ENCODE results near the gene NUP43.

NUP43 gene, protein sequence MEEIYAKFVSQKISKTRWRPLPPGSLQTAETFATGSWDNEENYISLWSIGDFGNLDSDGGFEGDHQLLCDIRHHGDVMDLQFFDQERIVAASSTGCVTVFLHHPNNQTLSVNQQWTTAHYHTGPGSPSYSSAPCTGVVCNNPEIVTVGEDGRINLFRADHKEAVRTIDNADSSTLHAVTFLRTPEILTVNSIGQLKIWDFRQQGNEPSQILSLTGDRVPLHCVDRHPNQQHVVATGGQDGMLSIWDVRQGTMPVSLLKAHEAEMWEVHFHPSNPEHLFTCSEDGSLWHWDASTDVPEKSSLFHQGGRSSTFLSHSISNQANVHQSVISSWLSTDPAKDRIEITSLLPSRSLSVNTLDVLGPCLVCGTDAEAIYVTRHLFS

DNA sequence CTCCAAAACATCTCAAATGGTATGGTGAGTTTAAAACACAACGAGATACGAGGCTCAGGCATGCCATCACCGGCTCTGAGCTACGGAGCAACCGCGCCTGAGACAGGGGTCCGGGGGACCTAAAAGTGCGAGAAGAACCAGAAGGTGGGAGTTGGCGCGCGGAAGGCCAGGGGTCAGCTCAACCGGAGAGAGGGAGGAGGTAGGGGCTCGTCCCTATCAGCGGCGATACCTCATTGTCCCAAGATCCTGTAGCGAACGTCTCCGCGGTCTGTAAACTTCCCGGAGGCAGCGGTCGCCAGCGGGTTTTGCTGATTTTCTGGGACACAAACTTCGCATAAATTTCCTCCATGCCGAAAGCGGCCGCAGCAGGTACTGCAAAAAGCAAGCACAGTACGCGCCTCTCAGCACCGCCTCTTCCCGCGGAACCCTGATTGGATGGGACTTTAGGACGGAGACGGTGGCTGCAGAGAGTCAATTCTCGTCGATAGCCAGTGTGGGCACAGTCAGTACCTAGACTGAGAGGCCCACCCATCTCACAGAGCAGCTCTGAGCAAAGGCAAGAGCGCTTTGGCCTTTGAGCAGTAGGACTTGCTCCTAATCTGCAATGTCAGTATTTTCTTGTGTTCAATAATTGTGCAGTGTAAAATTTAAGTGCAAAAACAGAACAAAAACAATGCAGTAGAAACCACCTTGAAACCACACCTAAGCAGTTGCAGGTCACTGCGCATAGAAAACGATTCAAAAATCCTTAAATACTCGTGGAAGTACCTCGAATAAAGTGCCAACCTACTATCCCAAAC lies at the start of gene NUP43:
Gene NUP43, minus strand, starts transcription at position 383 of the 800 bp plus-strand sequence. Its CDS starts 34 bp downstream, at position 349.
- H3K4me2 ChIP-seq: peak within 1 kb of the TSS; percentile 69 to 93 (median 81)

DNA sequence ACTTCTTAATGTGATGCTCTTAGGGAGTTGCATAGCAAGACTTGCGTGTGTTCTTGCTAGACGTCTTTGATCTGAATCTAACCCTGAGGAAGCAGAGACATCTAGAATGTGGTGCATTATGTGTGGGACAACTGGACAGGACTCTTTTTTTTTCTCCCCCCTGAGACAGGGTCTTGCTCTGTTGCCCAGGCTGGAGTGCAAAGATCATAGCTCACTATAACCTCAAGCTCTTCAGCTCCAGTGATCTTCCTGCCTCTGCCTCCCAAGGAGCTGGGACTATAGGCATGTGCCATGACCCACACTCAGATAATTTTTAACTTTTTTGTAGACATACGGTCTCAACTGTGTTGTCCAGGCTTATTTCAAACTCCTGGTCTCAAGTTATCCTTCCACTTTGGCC lies 37.2 kb upstream of the NUP43 start:
- Histone ChIP-seq H3K9ac (no peak overlapping the region), H3K4me1 (no peaks in the 10 kb centered on the region), H3K4me3 (no peak overlapping the region), H3K4me2 (no peak overlapping the region), H3K36me3 (peaks cover 41 to 66% (median 49%) of the 10 kb centered on the region in 11 experiments), H3K27ac (no peak overlapping the region), H3K27me3 (no peaks in the 10 kb centered on the region), H3K9me3 (replicated peaks in 1 of 11) (peaks cover 0 to 4% (median 0%) of the 10 kb centered on the region in 11 experiments; a peak in 4 of 22 replicates), H4K20me1 (peaks cover 0 to 16% (median 0%) of the 10 kb centered on the region in 11 experiments; a peak in 6 of 22 replicates)
- no peak for TF ChIP-seq Cebpa-rat (IDR thresholded peaks at IDR 0.05)

More for the DNA sequence above, at the start of gene NUP43:
- TF ChIP-seq Cebpa-rat (IDR thresholded peaks at IDR 0.05): no peak
- H3K9ac ChIP-seq: peak within 1 kb of the TSS; percentile 77 to 93 (median 88)
- peak within 1 kb of the TSS; percentile 73 to 97 (median 84) for H3K4me3 ChIP-seq
- H3K27me3 ChIP-seq: no peaks in the 10 kb centered on the region
- H3K36me3 ChIP-seq: peaks cover 27 to 35% (median 32%) of the 10 kb centered on the region in 11 experiments
- H4K20me1 ChIP-seq: peaks cover 8 to 37% (median 16%) of the 10 kb centered on the region in 11 experiments; a peak in 19 of 22 replicates
- H3K27ac ChIP-seq: peak within 1 kb of the TSS; percentile 54 to 85 (median 76); a peak in 21 of 22 replicates
- H3K9me3 ChIP-seq (replicated peaks in 1 of 11): no peaks in the 10 kb centered on the region
- peaks cover 24 to 44% (median 32%) of the 10 kb centered on the region in 10 experiments for H3K4me1 ChIP-seq

DNA sequence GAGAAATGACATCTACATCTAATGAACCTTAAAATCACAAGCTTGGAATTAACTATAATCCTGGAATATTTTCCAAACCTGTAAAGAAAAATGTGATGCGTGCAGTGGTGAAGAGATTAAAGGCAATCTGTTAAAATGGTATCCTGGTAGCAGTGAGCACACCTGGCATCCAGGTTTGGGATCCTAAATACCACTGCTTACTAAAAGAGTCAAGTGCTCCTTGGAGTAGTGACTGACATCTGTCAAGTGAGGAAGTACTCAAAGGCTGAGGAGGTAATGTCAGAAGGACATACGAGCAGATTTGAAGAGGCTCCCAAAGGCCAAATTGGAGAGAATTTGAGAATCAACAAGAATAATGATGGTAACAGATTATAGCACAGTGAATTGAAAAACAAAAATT lies 36.0 kb upstream of the NUP43 start:
- no peaks in the 10 kb centered on the region for H3K4me1 ChIP-seq
- no peak overlapping the region for H3K4me3 ChIP-seq
- no peak overlapping the region for H3K4me2 ChIP-seq
- H3K9me3 ChIP-seq (replicated peaks in 1 of 11): peaks cover 0 to 4% (median 0%) of the 10 kb centered on the region in 11 experiments; a peak in 4 of 22 replicates
- no peak overlapping the region for H3K27ac ChIP-seq
- H3K36me3 ChIP-seq: peaks cover 49 to 74% (median 60%) of the 10 kb centered on the region in 11 experiments
- no peaks in the 10 kb centered on the region for H3K27me3 ChIP-seq
- no peak for TF ChIP-seq Cebpa-rat (IDR thresholded peaks at IDR 0.05)
- H4K20me1 ChIP-seq: peaks cover 0 to 24% (median 4%) of the 10 kb centered on the region in 11 experiments; a peak in 6 of 22 replicates
- no peak overlapping the region for H3K9ac ChIP-seq

DNA sequence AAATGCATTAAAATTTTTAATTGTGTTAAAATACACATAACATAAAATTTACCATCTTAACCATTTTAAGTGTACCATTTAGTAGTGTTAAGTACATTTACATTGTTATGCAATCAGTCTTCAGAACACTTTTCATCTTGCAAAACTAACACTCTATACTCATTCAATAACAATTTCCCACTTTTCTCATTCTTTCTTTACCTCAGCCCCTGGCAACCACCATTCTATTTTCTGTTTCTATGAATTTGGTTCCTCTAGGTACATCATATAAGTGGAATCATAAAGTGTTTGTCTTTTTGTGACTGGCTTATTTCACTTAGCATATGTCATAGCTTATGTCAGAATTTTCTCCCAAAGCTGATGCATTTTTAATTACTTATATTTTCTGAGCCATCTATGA lies 35.4 kb upstream of the NUP43 start:
- H4K20me1 ChIP-seq: peaks cover 0 to 25% (median 4%) of the 10 kb centered on the region in 11 experiments; a peak in 7 of 22 replicates
- no peaks in the 10 kb centered on the region for H3K4me1 ChIP-seq
- H3K36me3 ChIP-seq: peaks cover 49 to 79% (median 66%) of the 10 kb centered on the region in 11 experiments
- H3K9ac ChIP-seq: no peak overlapping the region
- H3K27ac ChIP-seq: no peak overlapping the region
- peaks cover 0 to 4% (median 0%) of the 10 kb centered on the region in 11 experiments; a peak in 4 of 22 replicates for H3K9me3 ChIP-seq (replicated peaks in 1 of 11)
- no peak overlapping the region for H3K4me2 ChIP-seq
- no peak overlapping the region for H3K4me3 ChIP-seq
- no peaks in the 10 kb centered on the region for H3K27me3 ChIP-seq
- TF ChIP-seq Cebpa-rat (IDR thresholded peaks at IDR 0.05): no peak

DNA sequence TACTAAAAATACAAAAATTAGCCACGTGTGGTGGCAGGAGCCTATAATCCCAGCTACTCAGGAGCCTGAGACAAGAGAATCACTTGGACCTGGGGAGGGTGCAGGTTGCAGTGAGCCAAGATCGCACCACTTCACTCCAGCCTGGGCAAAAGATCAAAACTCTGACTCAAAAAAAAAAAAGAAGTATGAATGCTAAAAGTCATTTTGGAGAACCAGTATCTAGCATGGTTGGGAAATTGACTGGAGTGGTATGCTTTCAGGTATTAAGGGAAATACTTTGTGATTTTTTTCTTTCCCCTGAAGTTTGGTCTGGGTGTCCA lies 33.3 kb upstream of the NUP43 start:
- H4K20me1 ChIP-seq: peaks cover 0 to 31% (median 4%) of the 10 kb centered on the region in 11 experiments; a peak in 7 of 22 replicates
- no peak overlapping the region for H3K4me2 ChIP-seq
- no peak overlapping the region for H3K4me3 ChIP-seq
- peaks cover 0 to 4% (median 0%) of the 10 kb centered on the region in 11 experiments; a peak in 4 of 22 replicates for H3K9me3 ChIP-seq (replicated peaks in 1 of 11)
- no peak overlapping the region for H3K27ac ChIP-seq
- no peak for TF ChIP-seq Cebpa-rat (IDR thresholded peaks at IDR 0.05)
- peaks cover 68 to 99% (median 85%) of the 10 kb centered on the region in 11 experiments for H3K36me3 ChIP-seq
- H3K27me3 ChIP-seq: no peaks in the 10 kb centered on the region
- H3K9ac ChIP-seq: no peak overlapping the region
- H3K4me1 ChIP-seq: no peaks in the 10 kb centered on the region

DNA sequence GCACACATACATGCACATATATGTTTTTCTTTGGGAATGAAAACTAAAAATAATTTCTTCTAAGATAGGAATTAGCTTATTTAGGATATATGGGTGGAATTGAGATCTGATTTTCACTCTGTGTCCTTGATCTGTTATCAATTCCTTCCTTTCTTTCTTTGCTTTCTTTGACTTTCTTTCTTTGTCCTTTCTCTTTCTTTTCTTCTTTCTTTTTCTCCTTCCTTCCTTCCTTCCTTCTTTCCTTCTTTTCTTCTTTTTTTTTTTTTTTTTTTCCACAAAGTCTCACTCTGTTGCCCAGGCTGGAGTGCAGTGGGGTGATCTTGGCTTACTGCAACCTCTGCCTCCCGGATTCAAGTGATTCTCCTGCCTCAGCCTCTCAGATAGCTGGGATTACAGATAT lies 31.3 kb upstream of the NUP43 start:
- no peaks in the 10 kb centered on the region for H3K27me3 ChIP-seq
- no peak overlapping the region for H3K9ac ChIP-seq
- peaks cover 0 to 31% (median 4%) of the 10 kb centered on the region in 11 experiments; a peak in 7 of 22 replicates for H4K20me1 ChIP-seq
- no peak overlapping the region for H3K4me3 ChIP-seq
- H3K4me2 ChIP-seq: no peak overlapping the region
- TF ChIP-seq Cebpa-rat (IDR thresholded peaks at IDR 0.05): no peak
- H3K4me1 ChIP-seq: no peaks in the 10 kb centered on the region
- no peak overlapping the region for H3K27ac ChIP-seq
- peaks cover 68 to 99% (median 85%) of the 10 kb centered on the region in 11 experiments for H3K36me3 ChIP-seq
- H3K9me3 ChIP-seq (replicated peaks in 1 of 11): no peaks in the 10 kb centered on the region

DNA sequence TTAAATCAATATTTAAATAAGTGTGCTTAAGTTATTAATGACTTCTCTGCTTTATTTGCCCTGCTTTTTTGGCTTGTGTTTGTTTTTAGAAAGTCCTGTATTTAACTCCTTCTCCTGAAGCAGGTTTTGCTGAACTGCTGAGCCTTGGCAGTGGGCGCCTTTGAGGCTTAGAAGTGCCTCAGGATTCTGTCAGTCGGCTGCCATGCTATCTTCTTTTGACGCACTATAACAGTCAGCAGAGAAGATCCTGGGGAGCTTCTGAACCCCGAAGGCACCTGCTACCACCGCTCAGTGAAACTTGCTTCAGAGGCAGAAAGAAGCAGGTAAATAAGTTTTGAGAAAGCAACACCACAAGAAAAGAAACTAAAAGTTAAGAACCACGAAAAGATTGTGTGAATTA lies 25.6 kb upstream of the NUP43 start:
- Histone ChIP-seq H3K27ac (no peak overlapping the region; a peak in 1 of 22 replicates), H3K4me1 (no peaks in the 10 kb centered on the region), H3K9me3 (replicated peaks in 1 of 11) (peaks cover 0 to 8% (median 5%) of the 10 kb centered on the region in 11 experiments; a peak in 18 of 22 replicates), H3K4me2 (no peak overlapping the region), H3K36me3 (peaks cover 77 to 100% (median 89%) of the 10 kb centered on the region in 11 experiments), H3K9ac (no peak overlapping the region), H3K4me3 (no peak overlapping the region), H3K27me3 (no peaks in the 10 kb centered on the region), H4K20me1 (peaks cover 0 to 43% (median 15%) of the 10 kb centered on the region in 11 experiments; a peak in 13 of 22 replicates)
- no peak for TF ChIP-seq Cebpa-rat (IDR thresholded peaks at IDR 0.05)

DNA sequence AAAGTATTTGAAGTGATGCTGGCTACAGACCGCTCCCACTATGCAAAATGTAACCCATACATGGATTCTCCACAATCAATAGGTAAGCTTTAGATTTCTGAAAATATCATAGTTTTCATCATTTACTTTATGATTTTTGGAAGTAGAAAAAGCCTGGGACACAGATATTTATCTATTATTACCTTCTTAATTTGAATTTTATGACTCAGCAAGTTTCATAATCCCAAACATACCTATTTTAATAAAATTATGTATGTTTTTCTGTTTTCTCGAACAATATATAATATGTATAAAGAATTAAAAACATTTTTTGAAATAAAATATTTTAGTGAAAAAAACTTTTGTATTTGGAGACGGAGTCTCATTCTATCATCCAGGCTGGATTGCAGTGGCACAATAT lies 24.9 kb upstream of the NUP43 start:
- H3K27me3 ChIP-seq: no peaks in the 10 kb centered on the region
- no peak overlapping the region for H3K4me3 ChIP-seq
- no peak overlapping the region; a peak in 1 of 22 replicates for H3K27ac ChIP-seq
- peaks cover 0 to 46% (median 15%) of the 10 kb centered on the region in 11 experiments; a peak in 13 of 22 replicates for H4K20me1 ChIP-seq
- no peak for TF ChIP-seq Cebpa-rat (IDR thresholded peaks at IDR 0.05)
- no peak overlapping the region for H3K4me2 ChIP-seq
- H3K9ac ChIP-seq: no peak overlapping the region
- H3K36me3 ChIP-seq: peaks cover 77 to 100% (median 89%) of the 10 kb centered on the region in 11 experiments
- peaks cover 5 to 16% (median 13%) of the 10 kb centered on the region in 11 experiments for H3K9me3 ChIP-seq (replicated peaks in 1 of 11)
- no peaks in the 10 kb centered on the region for H3K4me1 ChIP-seq

DNA sequence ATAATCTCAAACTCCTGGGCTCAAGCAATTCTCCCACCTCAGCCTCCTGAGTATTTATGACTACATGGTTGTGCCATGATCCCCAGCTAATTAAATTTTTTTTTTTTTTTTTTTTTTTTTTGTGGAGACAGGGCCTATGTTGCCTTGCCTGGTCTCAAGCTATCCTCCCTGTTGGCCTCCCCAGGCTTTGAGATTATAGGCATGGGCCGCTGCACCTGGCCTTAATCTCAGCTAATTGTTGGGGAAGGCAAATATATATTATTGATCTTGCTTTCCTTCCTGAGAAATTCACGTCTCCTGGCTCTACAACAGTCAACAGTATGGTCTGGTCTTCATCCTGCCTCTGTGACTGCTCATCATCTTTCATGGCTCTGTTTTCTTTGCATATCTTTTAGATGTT lies 23.3 kb upstream of the NUP43 start:
- no peaks in the 10 kb centered on the region for H3K4me1 ChIP-seq
- H3K27me3 ChIP-seq: no peaks in the 10 kb centered on the region
- H3K36me3 ChIP-seq: peaks cover 72 to 100% (median 88%) of the 10 kb centered on the region in 11 experiments
- no peak overlapping the region for H3K4me2 ChIP-seq
- peaks cover 0 to 45% (median 15%) of the 10 kb centered on the region in 11 experiments; a peak in 13 of 22 replicates for H4K20me1 ChIP-seq
- H3K4me3 ChIP-seq: no peak overlapping the region
- H3K27ac ChIP-seq: no peak overlapping the region
- no peak for TF ChIP-seq Cebpa-rat (IDR thresholded peaks at IDR 0.05)
- H3K9ac ChIP-seq: no peak overlapping the region
- H3K9me3 ChIP-seq (replicated peaks in 1 of 11): peaks cover 20 to 31% (median 28%) of the 10 kb centered on the region in 11 experiments
